ENCODE data around the gene CATSPERB.
"Not testable (repeated sequence)": the region's sequence is repeated elsewhere in the genome, so short reads cannot be mapped to it uniquely, and the experiment has no call there.

The CATSPERB gene

GRCh38 chr14:91732439-91732838 is 553 bp upstream of the CATSPERB start:
- DNase-seq (ENCODE audit: low read depth): no peak

- no peak for DNase-seq (ENCODE audit: low read depth)
Measured at GRCh38 chr14:91731018-91731417, 868 bp downstream of the CATSPERB start.

- no peak for DNase-seq (ENCODE audit: low read depth)
Measured at GRCh38 chr14:91729756-91730155, 2.1 kb downstream of the CATSPERB start.

- DNase-seq (ENCODE audit: low read depth): no peak
Measured at GRCh38 chr14:91728616-91729183, 3.2 kb downstream of the CATSPERB start.

GRCh38 chr14:91727121-91727520 is 4.8 kb downstream of the CATSPERB start:
- DNase-seq (ENCODE audit: low read depth): no peak

- DNase-seq (ENCODE audit: low read depth): no peak
Measured at GRCh38 chr14:91723501-91723900, 8.4 kb downstream of the CATSPERB start.

GRCh38 chr14:91722386-91722785 is 9.5 kb downstream of the CATSPERB start:
- DNase-seq (ENCODE audit: low read depth): no peak

GRCh38 chr14:91719839-91720238 is 12.0 kb downstream of the CATSPERB start:
- DNase-seq (ENCODE audit: low read depth): no peak

GRCh38 chr14:91716999-91717398 is 14.9 kb downstream of the CATSPERB start:
- no peak for DNase-seq (ENCODE audit: low read depth)

GRCh38 chr14:91714805-91715204 is 17.1 kb downstream of the CATSPERB start:
- DNase-seq (ENCODE audit: low read depth): peak; percentile 8

- no peak for DNase-seq (ENCODE audit: low read depth)
Measured at GRCh38 chr14:91708795-91709194, 23.1 kb downstream of the CATSPERB start.

GRCh38 chr14:91706996-91707395 is 24.9 kb downstream of the CATSPERB start:
- no peak for DNase-seq (ENCODE audit: low read depth)

GRCh38 chr14:91694643-91695042 is 37.2 kb downstream of the CATSPERB start:
- no peak for DNase-seq (ENCODE audit: low read depth)

- DNase-seq (ENCODE audit: low read depth): no peak
Measured at GRCh38 chr14:91693346-91693745, 38.5 kb downstream of the CATSPERB start.

- DNase-seq (ENCODE audit: low read depth): no peak
Measured at GRCh38 chr14:91692075-91692474, 39.8 kb downstream of the CATSPERB start.

- no peak for DNase-seq (ENCODE audit: low read depth)
Measured at GRCh38 chr14:91689608-91690007, 42.3 kb downstream of the CATSPERB start.

- not testable (repeated sequence) for DNase-seq (ENCODE audit: low read depth)
Measured at GRCh38 chr14:91687436-91687835, 44.5 kb downstream of the CATSPERB start.

- DNase-seq (ENCODE audit: low read depth): no peak
Measured at GRCh38 chr14:91685600-91685999, 46.3 kb downstream of the CATSPERB start.

- no peak for DNase-seq (ENCODE audit: low read depth)
Measured at GRCh38 chr14:91681893-91682563, 49.9 kb downstream of the CATSPERB start.

- DNase-seq (ENCODE audit: low read depth): no peak
Measured at GRCh38 chr14:91681118-91681517, 50.8 kb downstream of the CATSPERB start.

- no peak for DNase-seq (ENCODE audit: low read depth)
Measured at GRCh38 chr14:91679273-91679672, 52.6 kb downstream of the CATSPERB start.

- not testable (repeated sequence) for DNase-seq (ENCODE audit: low read depth)
Measured at GRCh38 chr14:91677687-91678086, 54.2 kb downstream of the CATSPERB start.

GRCh38 chr14:91674911-91675310 is 57.0 kb downstream of the CATSPERB start:
- no peak for DNase-seq (ENCODE audit: low read depth)

GRCh38 chr14:91669867-91670266 is 62.0 kb downstream of the CATSPERB start:
- no peak for DNase-seq (ENCODE audit: low read depth)

All from activated T-cell treated with anti-CD3 and anti-CD28 coated beads for 1 hour (primary cell).